ACC112 (cell line): ENCODE measurements around the gene MYH10.

Experiments
- H2AFZ ChIP-seq: fragments of 200-600 bp; sonication (generic); one replicate; pipeline ENCODE4 v1.6.0; 2017; ENCODE audit warnings: antibody characterized with exemption, low read length; ENCODE audit not compliant: unreplicated experiment
- H3K27ac ChIP-seq: fragments of 200-600 bp; sonication (generic); 2 replicates; pipeline ENCODE4 v1.5.1; 2014; ENCODE audit warnings: low read depth, mild to moderate bottlenecking, antibody characterized with exemption, low read length, moderate library complexity
- H3K27me3 ChIP-seq: fragments of 200-600 bp; sonication (generic); 2 replicates; pipeline ENCODE4 v1.6.1; 2014; ENCODE audit warnings: mild to moderate bottlenecking, antibody characterized with exemption, low read length, moderate library complexity, mixed read lengths; ENCODE audit not compliant: insufficient read depth
- H3K36me3 ChIP-seq: fragments of 200-600 bp; sonication (generic); 2 replicates; pipeline ENCODE4 v1.6.1; 2016; ENCODE audit warnings: mild to moderate bottlenecking, antibody characterized with exemption, low read length, moderate library complexity, mixed read lengths; ENCODE audit not compliant: insufficient read depth
- H3K4me1 ChIP-seq: fragments of 200-600 bp; sonication (generic); one replicate; pipeline ENCODE4 v1.6.1; 2016; ENCODE audit warnings: low read length, mixed read lengths; ENCODE audit not compliant: insufficient read depth, unreplicated experiment, control insufficient read depth
- H3K4me3 ChIP-seq: fragments of 200-600 bp; sonication (generic); 2 replicates; pipeline ENCODE4 v1.5.1; 2014; ENCODE audit warnings: mild to moderate bottlenecking, low read depth, low read length
- H3K79me2 ChIP-seq: fragments of 200-600 bp; sonication (generic); one replicate; pipeline ENCODE4 v1.6.0; 2016; ENCODE audit warnings: low read length; ENCODE audit not compliant: control insufficient read depth, unreplicated experiment, insufficient read depth

MYH10 gene

DNA sequence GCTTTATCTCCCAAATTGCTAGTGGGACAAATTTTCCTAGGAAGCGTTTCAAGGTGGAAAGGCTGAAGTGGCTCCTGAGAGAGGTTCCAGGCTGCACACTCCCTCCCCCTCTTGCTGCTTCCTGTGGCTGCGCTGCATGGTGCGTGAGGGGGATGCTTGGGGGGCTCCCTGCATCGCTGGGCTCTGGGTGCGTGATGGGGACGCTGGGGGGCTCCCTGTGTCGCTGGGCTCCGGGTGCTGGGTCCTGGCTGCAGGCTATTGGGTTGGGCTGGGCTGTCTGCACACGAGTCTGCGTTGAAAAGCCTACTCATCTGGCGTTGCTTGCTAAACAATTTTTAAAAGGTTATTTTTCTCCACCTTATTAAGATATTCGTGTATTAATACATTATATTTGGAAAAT lies 164.8 kb downstream of the MYH10 start:
- no peak overlapping the region for H3K27ac ChIP-seq
- peaks cover 53% of the 10 kb centered on the region for H3K79me2 ChIP-seq
- no peaks in the 10 kb centered on the region for H3K4me1 ChIP-seq
- H2AFZ ChIP-seq: no peak overlapping the region
- no peaks in the 10 kb centered on the region for H3K27me3 ChIP-seq
- H3K4me3 ChIP-seq: no peak overlapping the region
- peaks cover 13% of the 10 kb centered on the region; the same call in 1 of the 2 replicates for H3K36me3 ChIP-seq

DNA sequence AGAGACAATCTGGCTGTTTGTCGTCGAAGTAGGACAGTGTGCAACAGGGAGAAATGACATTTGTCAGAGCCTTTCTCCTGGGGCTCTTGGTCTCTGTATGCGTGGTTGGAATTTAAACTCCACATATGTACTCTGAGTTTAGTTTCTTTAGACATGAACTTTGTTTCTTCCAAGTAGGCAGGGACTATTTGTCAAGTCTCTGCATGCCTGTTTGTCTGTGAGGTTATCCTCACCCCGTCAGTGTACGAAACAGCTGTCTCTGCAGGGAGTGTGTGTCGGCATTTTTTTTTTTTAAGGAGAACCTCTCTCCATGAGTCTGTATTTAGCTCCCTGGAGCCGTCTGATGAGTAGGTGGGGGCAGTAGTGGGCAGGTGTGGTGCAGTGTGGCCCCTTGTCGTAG lies 165.2 kb downstream of the MYH10 start:
- H3K36me3 ChIP-seq: peaks cover 17% of the 10 kb centered on the region; the same call in 1 of the 2 replicates

DNA sequence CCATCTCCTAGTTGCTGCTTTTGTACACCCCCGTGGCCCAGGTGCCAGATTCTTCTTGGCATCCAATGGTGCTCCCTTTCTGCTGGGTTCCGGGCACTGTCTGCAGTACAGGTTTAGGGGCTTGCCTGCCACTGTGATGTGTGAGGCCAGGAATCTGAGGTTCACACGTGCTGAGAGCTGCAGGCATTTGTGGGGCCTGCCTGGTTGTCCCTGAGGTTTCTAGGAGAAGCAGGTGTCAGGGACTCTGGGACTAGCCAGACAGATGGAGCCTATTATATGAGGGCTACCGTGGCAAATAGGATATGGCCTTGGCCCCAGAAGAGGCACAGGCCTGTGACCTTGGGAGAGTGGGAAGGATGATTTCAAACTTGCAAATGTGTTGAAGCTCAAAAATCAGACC lies 165.6 kb downstream of the MYH10 start:
- H3K4me1 ChIP-seq: no peaks in the 10 kb centered on the region
- no peak overlapping the region for H3K4me3 ChIP-seq
- H3K79me2 ChIP-seq: peaks cover 53% of the 10 kb centered on the region
- H3K36me3 ChIP-seq: peaks cover 21% of the 10 kb centered on the region; the same call in 1 of the 2 replicates
- H2AFZ ChIP-seq: no peak overlapping the region
- H3K27me3 ChIP-seq: no peaks in the 10 kb centered on the region
- H3K27ac ChIP-seq: no peak overlapping the region

More for the DNA sequence above, 165.2 kb downstream of the MYH10 start:
- Histone ChIP-seq H3K79me2 (peaks cover 53% of the 10 kb centered on the region), H3K4me3 (no peak overlapping the region), H3K27me3 (no peaks in the 10 kb centered on the region), H3K4me1 (no peaks in the 10 kb centered on the region), H3K27ac (no peak overlapping the region), H2AFZ (no peak overlapping the region)

DNA sequence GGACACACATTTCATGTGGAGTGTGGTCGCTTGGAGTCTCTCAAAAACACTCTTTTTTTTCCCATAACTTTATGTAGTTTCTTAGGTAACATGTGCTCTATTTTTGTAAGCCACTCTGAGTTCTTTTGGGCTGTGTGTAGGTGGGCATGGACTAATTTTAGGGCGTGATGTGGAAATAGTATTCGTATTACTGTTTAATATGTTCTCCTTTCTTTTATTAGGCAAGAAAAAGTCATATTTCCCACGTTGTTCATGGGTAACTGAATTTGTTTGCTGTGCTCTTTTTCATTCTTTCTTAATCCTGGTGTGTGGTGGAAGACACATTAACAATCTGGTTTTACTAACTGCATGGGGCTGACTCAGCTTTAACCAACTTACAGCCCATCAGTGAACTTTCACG lies 167.4 kb downstream of the MYH10 start:
- H3K27me3 ChIP-seq: no peaks in the 10 kb centered on the region
- H2AFZ ChIP-seq: no peak overlapping the region
- H3K79me2 ChIP-seq: peaks cover 60% of the 10 kb centered on the region
- H3K27ac ChIP-seq: no peak overlapping the region
- no peak overlapping the region for H3K4me3 ChIP-seq
- no peaks in the 10 kb centered on the region for H3K4me1 ChIP-seq
- H3K36me3 ChIP-seq: peaks cover 27% of the 10 kb centered on the region; the same call in 1 of the 2 replicates

DNA sequence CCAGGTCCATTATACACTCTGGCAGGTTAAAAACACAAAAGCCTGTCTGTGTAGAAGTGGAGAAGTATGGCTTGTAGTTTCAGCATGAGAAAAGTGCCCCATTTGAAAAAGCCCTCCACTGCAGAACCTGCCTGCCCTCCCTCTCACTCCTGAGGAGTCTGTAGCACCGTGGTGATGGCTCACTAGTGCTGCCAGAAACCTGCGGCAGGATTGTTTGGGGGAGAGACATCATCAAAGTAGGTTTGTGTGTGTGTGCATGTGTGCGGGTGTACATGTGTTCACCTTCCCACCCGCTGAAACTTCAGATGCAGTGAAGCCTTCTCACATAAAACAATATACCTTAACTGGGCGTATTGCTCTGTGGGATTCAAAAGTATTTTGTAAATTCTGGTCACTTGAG lies 168.0 kb downstream of the MYH10 start:
- H3K36me3 ChIP-seq: peaks cover 27% of the 10 kb centered on the region; the same call in 1 of the 2 replicates
- H3K27me3 ChIP-seq: no peaks in the 10 kb centered on the region
- H3K27ac ChIP-seq: no peak overlapping the region
- H2AFZ ChIP-seq: no peak overlapping the region
- H3K4me3 ChIP-seq: no peak overlapping the region
- no peaks in the 10 kb centered on the region for H3K4me1 ChIP-seq
- peaks cover 63% of the 10 kb centered on the region for H3K79me2 ChIP-seq

DNA sequence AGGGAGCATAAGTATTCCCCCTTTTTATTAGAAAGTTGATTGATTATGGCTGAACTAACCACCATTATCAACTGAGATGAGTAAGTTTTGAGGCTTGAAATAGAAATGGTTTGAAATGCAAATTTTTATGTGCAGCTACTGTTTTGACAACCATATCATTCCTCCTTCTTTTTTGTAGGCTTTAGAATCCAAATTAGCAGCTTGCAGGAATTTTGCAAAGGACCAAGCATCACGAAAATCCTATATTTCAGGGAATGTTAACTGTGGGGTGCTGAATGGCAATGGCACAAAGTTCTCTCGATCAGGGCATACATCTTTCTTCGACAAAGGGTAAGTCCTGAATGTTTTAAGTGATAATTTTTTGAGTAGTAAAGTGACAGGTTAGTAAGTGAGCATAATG lies 170.7 kb downstream of the MYH10 start:
- Histone ChIP-seq H3K36me3 (peaks cover 28% of the 10 kb centered on the region; the same call in 1 of the 2 replicates), H3K4me1 (no peaks in the 10 kb centered on the region), H3K4me3 (no peak overlapping the region), H3K79me2 (peaks cover 63% of the 10 kb centered on the region), H3K27me3 (no peaks in the 10 kb centered on the region), H2AFZ (no peak overlapping the region), H3K27ac (no peak overlapping the region)

DNA sequence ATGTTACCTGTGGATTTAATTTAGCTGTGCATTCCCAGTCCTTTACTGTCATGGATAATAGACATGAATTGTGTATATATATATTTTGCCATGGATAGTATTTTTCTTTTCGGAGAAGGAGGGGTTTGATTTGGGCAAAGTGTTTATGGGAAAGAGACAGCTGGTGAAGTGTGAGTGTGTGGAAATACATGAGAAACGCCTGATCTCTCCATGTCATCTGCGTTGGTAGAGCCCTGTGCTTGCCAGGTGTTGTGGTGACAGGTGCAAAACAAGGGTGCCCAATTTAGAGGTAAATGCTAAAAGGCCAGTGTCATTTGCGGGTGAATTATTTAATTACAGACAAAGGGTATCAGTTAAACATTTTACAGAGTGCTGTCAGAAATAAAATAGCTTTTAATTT lies 171.4 kb downstream of the MYH10 start:
- no peak overlapping the region for H2AFZ ChIP-seq
- peaks cover 59% of the 10 kb centered on the region for H3K79me2 ChIP-seq
- H3K4me3 ChIP-seq: no peak overlapping the region
- no peaks in the 10 kb centered on the region for H3K4me1 ChIP-seq
- H3K27ac ChIP-seq: no peak overlapping the region
- no peaks in the 10 kb centered on the region for H3K27me3 ChIP-seq
- H3K36me3 ChIP-seq: peaks cover 31% of the 10 kb centered on the region; the same call in 1 of the 2 replicates

DNA sequence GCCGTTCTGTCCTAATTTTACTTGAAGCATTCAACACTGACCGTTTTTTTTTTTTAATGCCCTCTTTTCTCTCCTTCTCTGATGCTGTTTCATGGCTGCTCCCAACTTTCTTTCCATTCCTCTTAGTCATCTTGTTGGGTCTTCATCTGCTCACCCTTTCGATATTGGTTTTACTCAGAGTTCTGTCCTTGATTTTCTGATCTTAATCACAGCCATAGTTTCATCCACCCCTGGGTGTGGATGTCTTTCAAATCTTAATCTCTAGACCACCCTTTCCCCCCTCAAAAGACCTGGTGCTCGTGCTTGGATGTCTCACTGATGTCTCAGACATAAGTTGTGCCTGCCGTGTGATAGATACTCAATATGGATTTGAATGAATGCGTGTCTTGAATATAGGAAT lies 172.4 kb downstream of the MYH10 start:
- Histone ChIP-seq H3K27me3 (no peaks in the 10 kb centered on the region), H3K4me3 (no peak overlapping the region), H2AFZ (no peak overlapping the region), H3K36me3 (peaks cover 34% of the 10 kb centered on the region), H3K79me2 (peaks cover 54% of the 10 kb centered on the region), H3K4me1 (no peaks in the 10 kb centered on the region), H3K27ac (no peak overlapping the region)

DNA sequence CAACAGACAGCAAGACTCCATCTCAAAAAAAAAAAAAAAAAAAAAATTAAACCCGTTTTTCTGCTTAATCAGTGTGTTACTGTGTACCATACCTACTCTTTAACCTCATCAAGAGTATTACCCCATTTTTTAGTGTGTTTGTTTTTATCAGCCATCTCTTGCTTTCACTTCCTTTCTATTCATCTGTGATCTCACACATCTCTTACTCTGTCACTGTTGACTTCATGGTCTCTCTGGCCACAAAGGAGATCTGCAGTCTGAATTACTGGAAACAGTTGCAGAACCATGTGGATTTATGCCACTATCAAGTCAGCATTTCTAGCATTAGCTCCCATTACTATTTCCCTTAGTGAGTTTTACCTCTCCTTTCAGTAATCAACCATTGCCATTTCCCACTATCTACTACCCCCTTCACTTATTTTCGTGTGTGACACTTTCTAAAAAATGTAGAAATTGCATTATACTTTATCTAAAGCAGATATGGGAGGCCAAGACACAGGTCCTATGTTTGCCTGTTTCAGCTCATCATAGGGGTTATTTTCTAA lies 174.8 kb downstream of the MYH10 start:
- peaks cover 45% of the 10 kb centered on the region for H3K36me3 ChIP-seq

DNA sequence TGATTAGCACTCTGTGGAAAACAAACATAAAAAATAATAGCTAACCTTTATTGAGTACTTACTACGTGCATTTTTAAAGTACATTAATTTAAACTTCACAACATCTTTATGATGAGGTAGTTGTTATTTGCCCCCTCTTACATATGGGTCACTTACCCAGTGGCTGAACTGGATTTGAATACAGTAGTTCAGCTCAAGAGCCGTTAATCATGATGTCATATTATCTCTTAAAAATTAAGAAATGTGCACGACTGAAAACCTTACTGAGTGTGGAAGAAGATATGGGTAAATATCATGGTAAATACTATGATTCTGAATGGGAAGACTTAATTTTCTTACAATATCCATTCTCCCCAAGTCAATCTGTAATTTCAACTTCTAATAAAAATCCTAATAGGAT lies 177.2 kb downstream of the MYH10 start:
- peaks cover 28% of the 10 kb centered on the region for H3K79me2 ChIP-seq
- H3K27ac ChIP-seq: no peak overlapping the region
- no peaks in the 10 kb centered on the region for H3K4me1 ChIP-seq
- H2AFZ ChIP-seq: no peak overlapping the region
- H3K36me3 ChIP-seq: peaks cover 47% of the 10 kb centered on the region
- no peaks in the 10 kb centered on the region for H3K27me3 ChIP-seq
- H3K4me3 ChIP-seq: no peak overlapping the region

More for the DNA sequence above, 174.8 kb downstream of the MYH10 start:
- no peak overlapping the region for H3K27ac ChIP-seq
- H3K4me1 ChIP-seq: no peaks in the 10 kb centered on the region
- no peaks in the 10 kb centered on the region for H3K27me3 ChIP-seq
- no peak overlapping the region for H2AFZ ChIP-seq
- peaks cover 44% of the 10 kb centered on the region for H3K79me2 ChIP-seq
- H3K4me3 ChIP-seq: no peak overlapping the region

DNA sequence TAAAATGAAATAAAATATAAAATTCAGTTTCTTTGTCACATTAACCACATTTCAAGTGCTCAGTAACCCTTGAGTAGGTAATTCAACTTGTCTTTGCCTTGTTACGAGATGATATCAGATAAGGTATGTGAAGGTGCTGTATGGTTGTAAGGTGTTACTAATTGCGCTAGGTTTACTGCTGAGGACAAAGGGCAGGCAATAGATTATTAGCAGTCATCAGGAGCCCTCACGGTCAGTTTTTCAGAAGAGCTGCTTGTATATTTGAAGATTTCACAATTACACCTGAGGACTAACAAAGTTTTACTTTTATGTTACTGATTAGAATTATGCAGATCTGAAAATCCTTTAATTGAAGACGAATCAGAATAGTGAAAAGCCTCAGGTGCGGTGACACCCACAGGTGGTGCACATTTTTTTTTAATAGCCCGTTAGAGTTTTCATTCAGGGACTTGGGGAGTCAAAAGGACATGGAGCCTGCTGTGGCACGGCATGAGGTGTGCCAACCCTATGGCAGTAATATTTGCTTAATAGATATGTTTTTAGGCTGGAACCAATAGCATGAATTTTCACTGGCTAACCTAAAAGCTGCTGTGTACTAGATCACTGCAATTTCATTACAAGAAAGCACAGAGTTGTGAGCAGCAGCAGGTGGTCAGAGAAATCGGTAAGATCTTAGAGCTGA lies 178.5 kb downstream of the MYH10 start:
- no peak overlapping the region for H3K27ac ChIP-seq
- no peaks in the 10 kb centered on the region for H3K27me3 ChIP-seq
- peaks cover 18% of the 10 kb centered on the region for H3K79me2 ChIP-seq
- no peak overlapping the region for H2AFZ ChIP-seq
- no peaks in the 10 kb centered on the region for H3K4me1 ChIP-seq
- no peak overlapping the region for H3K4me3 ChIP-seq
- peaks cover 45% of the 10 kb centered on the region for H3K36me3 ChIP-seq
